Pons (tissue), 1 donor: Measurements from ENCODE around the gene PRR22.
"Not testable (repeated sequence)": the region's sequence is repeated elsewhere in the genome, so short reads cannot be mapped to it uniquely, and the experiment has no call there.

ENCODE experiments used
- DNase-seq: peaks from one replicate; pipeline ENCODE4 v3.0.0-alpha.2; 2016; ENCODE audit warnings: low spot score

The PRR22 gene

GRCh38 chr19:5790559-5791520 is 6.3 kb upstream of the PRR22 start, which contains the start of gene DUS3L:
DUS3L (minus strand) TSS chr19:5791163; CDS start chr19:5791141, 22 bp downstream.
- DNase-seq, result peak; percentile 97

DNA sequence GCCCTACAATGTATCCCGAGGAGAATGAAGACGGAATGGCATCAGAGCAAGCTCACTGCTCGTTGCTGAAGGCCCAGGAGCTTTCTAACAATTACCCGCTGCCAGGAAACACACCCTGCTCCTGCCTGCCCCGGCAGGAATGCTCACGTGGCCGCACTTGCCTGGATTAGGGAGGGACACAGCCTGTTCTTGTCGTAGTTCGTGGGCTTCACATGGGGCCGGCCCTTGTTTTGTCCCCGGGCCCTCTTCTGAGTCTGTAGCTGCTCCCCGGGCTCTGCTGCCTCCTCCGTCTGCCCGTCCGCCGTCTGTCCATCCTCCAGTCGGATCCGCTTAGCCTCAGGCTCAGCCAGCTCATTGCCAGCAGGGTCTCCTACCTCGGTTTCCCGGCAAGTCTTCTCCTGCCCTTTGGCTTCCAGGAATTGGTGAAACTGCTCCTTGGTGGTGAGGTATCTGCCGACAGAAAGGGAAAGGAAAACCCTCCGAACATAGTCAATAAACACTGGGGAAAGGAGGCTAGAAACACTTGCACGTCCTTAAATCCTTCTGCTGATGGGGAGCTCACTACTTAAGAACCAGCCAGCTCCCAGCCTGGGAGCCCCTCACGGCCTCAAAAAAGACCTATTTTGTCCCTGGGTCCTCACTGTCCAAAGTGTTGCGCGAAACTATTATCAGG is 5.5 kb upstream of the PRR22 start:
- DNase-seq, result no peak

DNA sequence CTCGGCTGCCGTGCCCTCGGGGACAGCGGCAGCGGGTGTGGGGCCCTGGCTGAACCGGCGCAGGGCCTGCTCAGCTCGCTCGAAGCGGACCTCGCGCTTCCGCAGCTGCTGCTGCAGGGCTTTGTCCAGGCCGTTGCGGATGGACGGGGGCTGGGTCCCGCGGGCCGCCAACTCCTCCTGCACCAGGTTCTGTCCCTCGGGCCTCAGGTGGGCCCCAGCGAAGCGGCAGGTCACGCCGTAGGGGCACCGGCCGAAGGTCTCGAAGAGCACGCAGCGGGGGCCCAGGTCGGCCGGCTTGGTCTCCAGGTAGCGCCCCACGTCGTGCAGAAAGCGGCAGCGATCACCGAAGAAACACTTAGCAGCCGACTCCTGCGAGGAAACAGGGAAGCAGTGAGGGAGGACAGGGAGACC is 4.8 kb upstream of the PRR22 start:
- no peak for DNase-seq

- no peak for DNase-seq
These were observed 3.9 kb upstream of the PRR22 start for GRCh38 chr19:5788422-5788821.

DNA sequence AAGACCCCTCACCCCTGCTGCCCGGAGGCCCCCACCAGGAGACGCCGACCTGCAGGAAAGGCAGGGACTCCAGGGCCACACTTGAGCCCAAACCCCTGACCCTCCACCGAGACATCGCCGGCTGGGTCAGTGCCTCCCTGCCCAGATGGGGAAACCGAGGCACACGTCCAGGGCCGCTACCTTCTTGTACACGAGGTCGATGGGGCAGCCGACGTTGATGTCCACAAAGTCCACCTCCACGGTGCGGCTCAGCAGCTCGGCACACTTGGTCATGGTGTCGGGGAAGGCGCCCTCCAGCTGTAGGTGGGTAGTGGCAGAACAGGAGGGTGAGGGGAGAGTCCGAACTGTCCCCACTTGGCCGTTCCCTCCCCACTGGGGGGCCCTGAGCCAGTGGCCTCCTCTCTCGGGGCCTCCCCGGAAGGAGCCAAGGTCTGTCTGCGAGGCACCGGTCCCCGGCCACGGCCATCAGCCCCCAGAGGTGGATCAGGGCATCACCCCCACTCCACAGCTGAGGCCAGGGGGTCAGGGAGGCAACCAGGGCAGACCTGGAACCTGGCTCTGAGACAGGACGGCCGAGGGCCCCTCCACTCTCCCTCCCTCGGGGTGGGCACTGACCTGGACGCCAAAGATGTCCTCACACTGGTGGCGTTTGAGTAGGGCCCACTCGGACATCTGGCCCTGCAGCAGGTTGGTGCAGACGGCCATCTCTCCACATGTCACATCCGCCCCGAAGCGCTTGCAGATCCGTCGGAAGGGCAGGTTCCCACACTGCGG is 3.0 kb upstream of the PRR22 start:
- no peak for DNase-seq

- no peak for DNase-seq
These were observed 2.3 kb upstream of the PRR22 start for GRCh38 chr19:5786593-5787408.

GRCh38 chr19:5785423-5785822 is 877 bp upstream of the PRR22 start:
- no peak for DNase-seq

GRCh38 chr19:5782945-5783919 is 1.3 kb downstream of the PRR22 start:
- no peak for DNase-seq

GRCh38 chr19:5782322-5782721 is 2.2 kb downstream of the PRR22 start:
- no peak for DNase-seq

DNA sequence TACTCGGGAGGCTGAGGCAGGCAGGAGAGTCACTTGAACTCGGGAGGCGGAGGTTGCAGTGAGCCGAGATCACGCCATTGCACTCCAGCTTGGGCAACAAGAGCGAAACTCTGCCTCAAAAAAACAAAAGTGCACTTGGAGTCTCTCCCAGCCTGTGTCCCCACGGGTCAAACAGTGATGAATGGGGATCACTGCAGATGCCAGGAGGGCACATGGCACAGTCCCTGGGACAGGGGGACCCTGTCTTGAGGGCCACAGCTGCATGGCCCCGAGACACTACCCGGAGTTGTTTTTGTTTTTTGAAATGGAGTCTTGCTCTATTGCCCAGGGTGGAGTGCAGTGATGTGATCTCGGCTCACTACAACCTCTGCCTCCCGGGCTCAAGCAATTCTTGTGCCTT is 3.6 kb downstream of the PRR22 start:
- DNase-seq, result not testable (repeated sequence)

- DNase-seq, result no peak
These were observed 6.1 kb downstream of the PRR22 start for GRCh38 chr19:5778402-5778801.

- DNase-seq, result no peak
These were observed 8.8 kb downstream of the PRR22 start for GRCh38 chr19:5775668-5776309.

DNA sequence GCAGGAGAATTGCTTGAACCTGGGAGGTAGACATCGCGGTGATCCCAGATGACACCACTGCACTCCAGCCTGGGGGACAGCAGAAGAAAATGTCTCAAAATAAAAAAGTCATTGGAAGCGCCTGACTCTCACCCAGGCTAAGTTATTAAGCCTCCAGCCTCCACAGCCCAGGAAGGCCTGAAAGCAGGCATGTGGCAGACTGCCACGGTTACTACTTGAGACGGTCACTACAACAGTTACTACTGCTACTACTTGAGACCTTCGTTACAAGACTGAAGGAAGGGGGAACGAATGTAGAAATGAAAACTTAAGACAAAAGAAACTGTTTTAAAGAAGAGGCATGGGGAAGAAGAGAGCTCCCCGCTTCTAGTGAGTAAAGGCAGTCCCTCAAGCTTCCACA is 9.6 kb downstream of the PRR22 start:
- DNase-seq, result no peak

DNA sequence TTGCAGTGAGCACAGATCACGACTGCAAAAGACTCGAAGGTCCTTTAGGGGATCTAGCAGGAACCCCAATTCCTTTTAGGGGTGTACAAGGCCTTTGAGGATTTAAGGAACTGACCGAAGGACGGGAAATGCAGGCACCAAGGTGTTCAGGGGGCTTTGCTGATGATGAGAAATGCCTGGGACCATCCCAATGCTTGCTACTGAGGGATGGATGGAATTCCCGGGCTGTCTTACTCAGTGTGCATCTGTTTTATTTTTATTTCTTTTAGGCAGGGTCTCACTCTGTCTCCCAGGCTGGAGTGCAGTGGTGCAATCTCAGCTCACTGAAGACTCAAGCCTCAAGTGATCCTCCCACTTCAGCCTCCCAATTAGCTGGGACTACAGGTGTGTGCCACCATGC is 11.3 kb downstream of the PRR22 start:
- no peak for DNase-seq

DNA sequence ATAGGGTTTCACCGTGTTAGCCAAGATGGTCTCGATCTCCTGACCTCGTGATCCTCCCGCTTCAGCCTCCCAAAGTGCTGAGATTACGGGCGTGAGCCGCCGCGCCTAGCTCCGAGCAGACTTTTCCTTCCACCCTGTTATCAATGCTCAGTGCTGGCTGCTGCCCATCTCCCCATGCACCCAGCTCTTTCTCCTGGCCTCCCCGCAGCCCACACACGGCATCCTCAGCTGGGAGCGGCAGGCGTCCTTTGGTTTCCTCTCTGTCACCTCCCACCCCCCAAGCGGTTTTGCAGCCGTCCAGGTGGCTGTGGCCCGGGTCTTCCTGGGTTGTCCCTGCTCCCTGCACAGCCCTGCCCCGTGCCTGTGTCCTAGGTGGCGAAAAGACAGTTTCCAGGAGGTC is 12.1 kb downstream of the PRR22 start:
- no peak for DNase-seq

DNA sequence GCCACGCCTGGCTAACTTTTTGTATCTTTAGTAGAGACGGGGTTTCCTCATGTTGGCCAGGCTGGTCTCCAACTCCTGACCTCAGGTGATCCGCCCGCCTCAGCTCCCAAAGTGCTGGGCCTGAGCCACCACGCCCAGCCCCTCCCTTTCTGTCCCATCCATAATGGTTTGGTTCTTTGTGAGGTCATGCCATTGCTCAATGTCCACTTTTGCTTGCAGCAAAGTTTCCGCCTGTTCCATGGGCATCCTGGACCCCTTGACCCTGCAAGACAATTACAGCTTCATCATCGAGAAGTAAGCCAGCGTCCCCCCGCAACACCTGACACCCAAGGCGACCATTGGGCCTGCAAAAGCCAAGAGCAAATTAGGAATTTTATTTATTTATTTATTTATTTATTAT is 16.6 kb downstream of the PRR22 start:
- DNase-seq, result no peak

GRCh38 chr19:5765220-5765619 is 19.3 kb downstream of the PRR22 start:
- no peak for DNase-seq

- no peak for DNase-seq
These were observed 21.8 kb downstream of the PRR22 start for GRCh38 chr19:5762608-5763217.

DNA sequence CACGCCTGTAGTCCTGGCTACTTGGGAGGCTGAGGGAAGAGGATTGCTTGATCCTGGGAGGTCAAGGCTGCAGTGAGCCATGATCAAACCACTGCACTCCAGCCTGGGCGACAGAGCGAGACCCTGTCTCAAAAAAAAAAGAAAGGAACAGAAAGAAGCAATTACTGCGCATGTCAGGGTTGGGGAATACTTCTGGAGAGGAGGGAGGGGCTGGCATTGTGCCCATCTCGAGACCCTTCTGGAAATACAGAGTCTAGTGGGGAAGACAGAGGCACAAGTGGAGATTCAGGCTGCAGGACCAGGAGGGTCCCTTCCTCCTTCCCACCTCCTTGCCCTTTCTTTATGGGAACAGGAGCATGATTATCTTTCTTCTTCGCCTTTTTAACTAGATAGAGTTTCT is 30.8 kb downstream of the PRR22 start:
- DNase-seq, result no peak
